H1 (cell line): ENCODE data around the gene SRMS. TPM values are rescaled to one million over a fixed set of nuclear protein-coding genes. Genes with fewer than 3 reads are reported as not detected.

Experiments used
- CREB1 ChIP-seq: IDR thresholded peaks from 2 replicates; pipeline ENCODE4 v1.6.1; 2012; ENCODE audit warnings: inconsistent platforms
- TAF7 ChIP-seq: optimal IDR thresholded peaks from 2 replicates; pipeline ENCODE3; 2011; ENCODE audit warnings: low read depth, mild to moderate bottlenecking, inconsistent platforms, low read length, moderate library complexity, borderline replicate concordance
- polyA plus RNA-seq, 7 experiments: library from polyadenylated mRNA; depleted of rRNA in 3 of 7; stranded (reverse) in 5 of 7; unstranded in 2 of 7; fragments of >200 nt in 5 of 7; fragments of 200-250 nt in 2 of 7; gene quantifications; 1 replicate in 5 of 7; 2 replicates in 1 of 7; 4 replicates in 1 of 7; pipeline versions ENCODE4 v1.2.1 to v1.2.3, GENCODE V29; 2011 to 2013; ENCODE audit warnings: missing spikeins in 2 of 7, mixed read lengths in 2 of 7
- total RNA-seq: library from RNA; stranded (reverse); fragmentation: NEBNext Ultra II Directional; extraction: Animal tissue kit (Norgen Biotek cat#: 25700); gene quantifications from 2 replicates; pipeline ENCODE4 v1.2.1, GENCODE V29; 2021
- TF ChIP-seq, protein P1 (sequence below), 3 experiments: IDR thresholded peaks; 1 replicate in 2 of 3; 2 replicates in 1 of 3; pipeline versions ENCODE4 v1.5.1 to v1.6.1; 2011; ENCODE audit warnings: low read length in 3 of 3, mild to moderate bottlenecking in 3 of 3, inconsistent platforms in 2 of 3, low read depth in 1 of 3, moderate library complexity in 1 of 3; ENCODE audit not compliant: insufficient read depth in 1 of 3; ENCODE audit errors: control extremely low read depth in 1 of 3

The SRMS gene
- total and polyA plus RNA-seq, 2 of the 8 experiments (the other 6 are each of a cell fraction or from before 2014, with no cell fraction given) = 0.39 to 0.76 TPM

DNA sequence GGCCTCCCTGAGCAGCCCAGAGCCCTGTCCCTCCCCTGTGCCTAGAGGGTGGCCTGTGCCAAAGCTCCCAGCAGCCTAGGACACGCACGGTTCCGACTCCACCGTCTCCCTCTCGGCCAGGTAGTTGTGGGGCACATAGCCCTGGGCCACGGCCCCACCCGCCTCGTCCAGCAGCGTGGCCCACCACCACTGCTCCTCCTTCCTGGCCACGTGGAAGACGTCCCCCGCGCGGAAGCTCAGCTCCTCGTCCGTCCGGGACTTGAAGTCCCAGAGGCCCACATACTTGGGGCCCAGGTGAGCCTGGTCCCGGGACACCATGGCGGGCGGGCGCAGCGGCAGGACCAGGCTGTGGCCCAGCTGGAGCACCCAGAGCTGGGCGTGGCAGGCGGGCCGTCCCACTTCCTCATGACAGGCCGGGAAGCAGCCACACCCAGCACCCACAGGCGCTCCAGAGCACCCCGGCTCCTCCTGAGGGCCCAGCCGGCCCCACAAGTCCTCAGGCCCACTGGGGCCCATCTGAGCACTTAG, 10.5 kb downstream of the SRMS start, which contains the start of gene PTK6 (continued):
- TF ChIP-seq, protein P1, sequence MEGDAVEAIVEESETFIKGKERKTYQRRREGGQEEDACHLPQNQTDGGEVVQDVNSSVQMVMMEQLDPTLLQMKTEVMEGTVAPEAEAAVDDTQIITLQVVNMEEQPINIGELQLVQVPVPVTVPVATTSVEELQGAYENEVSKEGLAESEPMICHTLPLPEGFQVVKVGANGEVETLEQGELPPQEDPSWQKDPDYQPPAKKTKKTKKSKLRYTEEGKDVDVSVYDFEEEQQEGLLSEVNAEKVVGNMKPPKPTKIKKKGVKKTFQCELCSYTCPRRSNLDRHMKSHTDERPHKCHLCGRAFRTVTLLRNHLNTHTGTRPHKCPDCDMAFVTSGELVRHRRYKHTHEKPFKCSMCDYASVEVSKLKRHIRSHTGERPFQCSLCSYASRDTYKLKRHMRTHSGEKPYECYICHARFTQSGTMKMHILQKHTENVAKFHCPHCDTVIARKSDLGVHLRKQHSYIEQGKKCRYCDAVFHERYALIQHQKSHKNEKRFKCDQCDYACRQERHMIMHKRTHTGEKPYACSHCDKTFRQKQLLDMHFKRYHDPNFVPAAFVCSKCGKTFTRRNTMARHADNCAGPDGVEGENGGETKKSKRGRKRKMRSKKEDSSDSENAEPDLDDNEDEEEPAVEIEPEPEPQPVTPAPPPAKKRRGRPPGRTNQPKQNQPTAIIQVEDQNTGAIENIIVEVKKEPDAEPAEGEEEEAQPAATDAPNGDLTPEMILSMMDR (IDR thresholded peaks at IDR 0.05; ENCODE audit: control extremely low read depth in 1 of 3, insufficient read depth in 1 of 3, low read depth in 1 of 3, low read length in 3 of 3) = no peak
- no peak for TF ChIP-seq CREB1
- no peak for TF ChIP-seq TAF7
